ENCODE measurements around the gene SLC9A5.

The SLC9A5 gene

DNA sequence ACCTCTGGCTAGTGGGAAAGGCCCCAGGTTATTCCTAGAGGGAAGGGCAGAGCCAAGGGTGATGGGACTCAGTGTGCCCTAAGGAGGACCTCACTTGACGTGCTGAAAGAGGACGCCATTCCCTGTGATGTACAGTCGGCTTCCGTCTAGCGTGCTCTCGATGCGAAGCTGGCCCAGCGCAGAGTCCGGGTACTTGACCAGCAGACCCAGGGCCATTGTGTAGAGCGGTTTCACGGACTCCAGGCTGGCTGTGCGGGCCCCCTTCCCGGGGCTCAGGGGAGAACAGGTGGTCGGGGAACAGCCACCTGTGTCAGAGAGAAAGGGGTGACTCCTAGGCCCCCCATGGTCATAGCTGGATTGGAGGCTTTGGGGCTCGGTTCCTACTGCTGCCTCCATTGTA lies 50.5 kb downstream of the SLC9A5 start:
- H3K36me3 ChIP-seq (replicated peaks), result no peaks in the 10 kb centered on the region
- H3K9me3 ChIP-seq, result no peaks in the 10 kb centered on the region
- H3K4me1 ChIP-seq, result no peaks in the 10 kb centered on the region
- H3K27me3 ChIP-seq (ENCODE audit: low read depth), result no peaks in the 10 kb centered on the region
- H3K4me3 ChIP-seq, result no peak overlapping the region
- DNase-seq (ENCODE audit: low spot score in 2 of 2), result no peak
- in situ Hi-C loops (cut with MboI; ENCODE audit: low sequenced_read_pairs), result no loop called here

DNA sequence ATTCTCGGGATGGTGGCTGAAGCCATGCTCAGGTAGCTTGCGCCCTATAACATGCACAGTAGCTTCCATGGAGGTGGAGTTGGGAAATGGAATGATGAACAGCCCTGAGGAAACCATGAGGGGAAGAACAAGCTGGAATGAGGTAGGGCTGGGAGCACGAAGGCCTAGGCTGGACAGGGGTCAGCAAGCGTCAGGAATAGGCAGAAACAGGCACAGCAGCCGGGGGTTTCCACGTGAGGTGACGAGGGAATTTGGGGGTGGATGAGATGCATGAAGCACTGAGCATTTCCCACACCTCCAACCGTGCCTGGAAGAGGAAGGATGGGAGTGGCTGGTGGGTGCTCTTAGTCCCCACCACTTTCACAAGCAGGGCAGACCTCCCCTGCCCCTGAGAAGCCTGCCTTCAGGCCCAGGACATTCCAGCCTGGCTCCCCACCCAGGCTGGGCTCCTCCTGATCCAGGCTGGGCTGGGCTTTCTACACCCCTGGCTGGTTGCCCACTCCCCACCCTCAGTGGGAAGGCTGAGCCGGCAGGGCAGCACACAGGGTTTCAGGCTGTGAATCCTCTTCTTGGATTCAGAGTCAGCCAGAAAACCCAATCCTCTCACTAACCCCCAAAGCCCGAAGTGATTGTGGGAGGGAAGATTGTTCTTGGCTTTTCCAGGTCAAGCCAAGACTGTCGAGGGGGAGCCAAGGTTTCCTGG lies 52.5 kb downstream of the SLC9A5 start:
- no peak for DNase-seq (ENCODE audit: low spot score in 2 of 2)
- in situ Hi-C loops (cut with MboI; ENCODE audit: low sequenced_read_pairs), result no loop called here
- Histone ChIP-seq H3K4me3 (no peak overlapping the region), H3K36me3 (replicated peaks) (no peaks in the 10 kb centered on the region), H3K4me1 (no peaks in the 10 kb centered on the region), H3K27me3 (ENCODE audit: low read depth) (no peaks in the 10 kb centered on the region), H3K9me3 (no peaks in the 10 kb centered on the region)

DNA sequence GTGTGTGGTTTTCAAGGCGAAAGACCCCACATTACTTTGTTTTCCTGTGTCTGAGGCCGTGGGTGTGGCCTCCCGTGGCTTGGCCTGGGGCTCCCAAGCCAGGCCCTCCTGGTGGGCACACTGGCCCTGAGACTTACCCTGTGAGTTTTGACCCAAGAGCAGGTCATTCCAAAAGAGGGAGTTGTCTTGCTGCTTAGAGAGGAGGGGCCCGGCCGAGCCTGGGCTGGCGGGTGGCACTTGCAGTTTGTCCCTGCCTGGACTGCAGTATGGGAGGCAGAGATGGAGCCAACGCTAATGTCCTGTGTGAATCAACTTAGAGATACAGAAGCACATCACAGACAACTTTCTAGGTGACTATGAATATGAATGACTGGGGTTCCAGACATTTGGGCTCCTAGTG lies 53.3 kb downstream of the SLC9A5 start:
- no peaks in the 10 kb centered on the region for H3K4me1 ChIP-seq
- no peaks in the 10 kb centered on the region for H3K27me3 ChIP-seq (ENCODE audit: low read depth)
- H3K4me3 ChIP-seq, result no peak overlapping the region
- no peaks in the 10 kb centered on the region for H3K9me3 ChIP-seq
- no peaks in the 10 kb centered on the region for H3K36me3 ChIP-seq (replicated peaks)
- in situ Hi-C loops (cut with MboI; ENCODE audit: low sequenced_read_pairs), result no loop called here
- DNase-seq (ENCODE audit: low spot score in 2 of 2), result no peak

- in situ Hi-C loops (cut with MboI; ENCODE audit: low sequenced_read_pairs), result no loop called here
- Histone ChIP-seq H3K4me3 (no peak overlapping the region), H3K4me1 (no peaks in the 10 kb centered on the region), H3K36me3 (replicated peaks) (no peaks in the 10 kb centered on the region), H3K9me3 (no peaks in the 10 kb centered on the region), H3K27me3 (ENCODE audit: low read depth) (no peaks in the 10 kb centered on the region)
- DNase-seq (ENCODE audit: low spot score in 2 of 2), result no peak
Observed at GRCh38 chr16:67302970-67303369, 54.2 kb downstream of the SLC9A5 start.

GRCh38 chr16:67304020-67304419 lies 55.2 kb downstream of the SLC9A5 start:
- Histone ChIP-seq H3K27me3 (ENCODE audit: low read depth) (no peaks in the 10 kb centered on the region), H3K36me3 (replicated peaks) (no peaks in the 10 kb centered on the region), H3K4me3 (no peak overlapping the region), H3K9me3 (no peaks in the 10 kb centered on the region), H3K4me1 (no peaks in the 10 kb centered on the region)
- DNase-seq (ENCODE audit: low spot score in 2 of 2), result no peak
- in situ Hi-C loops (cut with MboI; ENCODE audit: low sequenced_read_pairs), result no loop called here

DNA sequence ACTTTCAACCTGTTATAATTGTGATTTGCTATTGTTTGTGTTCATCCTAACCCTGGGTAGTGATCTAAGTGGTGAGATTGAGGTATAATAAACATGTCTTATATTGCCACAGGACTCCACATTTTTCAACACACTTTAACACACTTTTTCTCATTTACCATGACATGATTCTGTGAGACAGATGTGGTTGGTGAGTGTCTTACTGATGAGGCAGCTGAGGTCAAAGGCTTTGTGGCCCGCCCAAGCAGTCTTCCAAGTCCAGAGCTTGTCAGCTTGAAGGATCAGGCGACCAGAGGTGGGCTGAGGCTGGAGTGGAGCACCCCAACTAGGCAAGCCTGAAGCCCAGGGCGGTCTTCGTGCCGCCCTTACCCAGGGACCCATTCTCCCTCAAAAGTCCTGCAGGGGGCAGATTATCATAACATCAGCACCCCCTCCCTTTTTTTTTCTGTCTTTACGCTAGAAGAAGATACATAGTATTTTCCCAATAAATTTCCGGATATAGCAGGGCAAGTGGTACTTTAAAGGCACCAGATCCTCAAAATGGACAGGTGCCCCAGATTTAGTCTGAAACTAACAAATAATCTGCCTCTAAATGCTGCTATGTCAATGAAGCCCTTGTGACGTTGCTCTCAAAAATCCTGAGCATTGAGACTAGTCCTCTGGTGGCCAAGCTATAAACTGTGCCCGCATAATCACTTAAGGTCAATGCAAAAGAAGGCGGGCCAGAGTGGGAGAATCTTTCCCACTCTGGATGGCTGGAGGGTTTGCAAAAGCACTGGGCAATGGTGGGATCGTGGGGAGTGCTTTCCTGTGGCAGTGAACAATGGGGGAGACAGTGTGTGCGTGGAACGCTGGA lies 56.7 kb downstream of the SLC9A5 start:
- Histone ChIP-seq H3K4me3 (no peak overlapping the region), H3K4me1 (no peaks in the 10 kb centered on the region), H3K27me3 (ENCODE audit: low read depth) (no peaks in the 10 kb centered on the region), H3K9me3 (no peaks in the 10 kb centered on the region), H3K36me3 (replicated peaks) (no peaks in the 10 kb centered on the region)
- in situ Hi-C loops (cut with MboI; ENCODE audit: low sequenced_read_pairs), result no loop called here
- no peak for DNase-seq (ENCODE audit: low spot score in 2 of 2)

GRCh38 chr16:67310561-67310960 lies 61.8 kb downstream of the SLC9A5 start:
- no peaks in the 10 kb centered on the region for H3K4me1 ChIP-seq
- no peak for DNase-seq (ENCODE audit: low spot score in 2 of 2)
- no peaks in the 10 kb centered on the region for H3K9me3 ChIP-seq
- in situ Hi-C loops (cut with MboI; ENCODE audit: low sequenced_read_pairs), result no loop called here
- no peaks in the 10 kb centered on the region for H3K27me3 ChIP-seq (ENCODE audit: low read depth)
- H3K36me3 ChIP-seq (replicated peaks), result no peaks in the 10 kb centered on the region
- H3K4me3 ChIP-seq, result no peak overlapping the region

- Histone ChIP-seq H3K4me3 (no peak overlapping the region), H3K4me1 (no peaks in the 10 kb centered on the region), H3K36me3 (replicated peaks) (no peaks in the 10 kb centered on the region), H3K27me3 (ENCODE audit: low read depth) (no peaks in the 10 kb centered on the region), H3K9me3 (no peaks in the 10 kb centered on the region)
- DNase-seq (ENCODE audit: low spot score in 2 of 2), result no peak
- in situ Hi-C loops (cut with MboI; ENCODE audit: low sequenced_read_pairs), result no loop called here
Observed at GRCh38 chr16:67311607-67312488, 63.1 kb downstream of the SLC9A5 start.

- DNase-seq (ENCODE audit: low spot score in 2 of 2), result no peak
- H3K9me3 ChIP-seq, result no peaks in the 10 kb centered on the region
- H3K4me3 ChIP-seq, result no peak overlapping the region
- in situ Hi-C loops (cut with MboI; ENCODE audit: low sequenced_read_pairs), result no loop called here
- no peaks in the 10 kb centered on the region for H3K4me1 ChIP-seq
- no peaks in the 10 kb centered on the region for H3K27me3 ChIP-seq (ENCODE audit: low read depth)
- H3K36me3 ChIP-seq (replicated peaks), result no peaks in the 10 kb centered on the region
Observed at GRCh38 chr16:67312719-67313118, 63.9 kb downstream of the SLC9A5 start.

DNA sequence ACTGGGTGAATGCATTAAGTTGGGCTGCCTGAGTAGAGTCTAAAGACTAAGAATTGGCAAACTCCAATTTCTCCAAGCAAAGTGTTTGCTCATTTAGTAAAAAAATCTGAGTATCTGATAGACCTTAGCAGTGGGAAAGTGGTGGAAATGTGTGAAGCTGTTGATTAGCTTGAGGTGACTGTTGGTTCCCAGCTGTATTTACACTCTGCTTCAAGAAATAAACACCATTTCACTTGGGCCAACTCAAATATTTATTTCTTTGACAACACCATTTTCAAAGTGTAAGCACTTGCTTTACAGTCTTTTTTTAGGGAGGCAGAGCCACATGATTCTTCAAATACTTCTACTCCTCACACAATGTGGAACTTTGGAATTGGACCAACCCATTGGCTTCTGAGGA lies 69.1 kb downstream of the SLC9A5 start:
- DNase-seq (ENCODE audit: low spot score in 2 of 2), result no peak
- H3K4me3 ChIP-seq, result no peak overlapping the region
- no peaks in the 10 kb centered on the region for H3K36me3 ChIP-seq (replicated peaks)
- in situ Hi-C loops (cut with MboI; ENCODE audit: low sequenced_read_pairs), result no loop called here
- H3K9me3 ChIP-seq, result no peaks in the 10 kb centered on the region
- H3K4me1 ChIP-seq, result no peaks in the 10 kb centered on the region
- no peaks in the 10 kb centered on the region; the same call in 1 of the 2 replicates for H3K27me3 ChIP-seq (ENCODE audit: low read depth)

All from HAP-1 (cell line).